CD4-positive, alpha-beta T cell treated with Interferon gamma for 1 hour (primary cell): Measurements from ENCODE around the gene UBB.
"Not testable (repeated sequence)": the region's sequence is repeated elsewhere in the genome, so short reads cannot be mapped to it uniquely, and the experiment has no call there.

Experiments used
- DNase-seq: peaks from one replicate; pipeline ENCODE4 v3.0.0-alpha.2; 2020

UBB gene

DNA sequence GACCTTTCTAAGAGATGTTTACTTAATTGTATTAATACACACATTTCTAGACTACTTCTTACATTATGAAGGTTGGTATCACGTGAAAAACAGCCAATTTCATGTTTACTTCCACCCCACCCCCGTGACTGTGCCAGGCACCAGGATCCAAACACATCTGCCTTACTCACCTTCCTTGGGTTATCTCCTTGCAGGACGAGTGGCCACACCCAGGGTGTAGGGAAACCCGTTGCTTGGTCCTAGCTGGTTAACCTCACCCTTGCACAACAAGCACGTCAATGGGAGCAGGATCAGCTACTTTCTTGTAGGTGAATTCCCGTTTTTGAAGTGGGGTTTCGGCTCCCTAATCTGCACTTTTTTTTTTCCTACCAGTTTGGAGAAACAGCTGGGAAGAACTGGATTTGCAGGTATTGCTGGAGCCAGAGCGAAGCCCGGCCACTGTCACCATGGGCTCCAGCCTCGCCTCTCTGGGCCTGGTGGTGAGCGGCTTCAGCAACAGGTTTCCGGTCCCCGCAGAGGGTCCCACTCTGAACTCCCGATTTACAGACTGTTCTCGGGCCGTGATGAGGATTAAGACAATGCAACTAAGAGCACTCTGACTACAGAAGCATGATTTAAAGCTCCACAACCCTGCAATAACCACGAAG, 2.1 kb upstream of the UBB start:
- DNase-seq: no peak

DNA sequence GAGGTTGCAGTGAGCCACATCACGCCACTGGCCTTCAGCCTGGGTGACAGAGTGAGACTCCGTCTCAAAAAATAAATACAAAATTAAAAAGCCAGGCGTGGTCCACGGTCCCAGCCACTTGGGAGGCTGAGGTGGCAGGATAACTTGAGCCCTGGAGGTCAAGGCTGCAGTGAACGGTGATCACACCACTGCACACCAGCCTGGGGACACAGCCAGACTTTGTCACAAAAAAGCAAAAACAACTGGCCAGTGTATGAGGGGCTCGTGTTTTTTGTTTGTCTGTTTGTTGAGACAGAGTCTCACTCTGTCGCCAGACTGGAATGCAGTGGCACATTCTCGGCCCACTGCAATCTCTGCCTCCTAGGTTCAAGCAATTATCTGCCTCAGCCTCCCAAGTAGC, 1.2 kb upstream of the UBB start:
- no peak for DNase-seq

DNA sequence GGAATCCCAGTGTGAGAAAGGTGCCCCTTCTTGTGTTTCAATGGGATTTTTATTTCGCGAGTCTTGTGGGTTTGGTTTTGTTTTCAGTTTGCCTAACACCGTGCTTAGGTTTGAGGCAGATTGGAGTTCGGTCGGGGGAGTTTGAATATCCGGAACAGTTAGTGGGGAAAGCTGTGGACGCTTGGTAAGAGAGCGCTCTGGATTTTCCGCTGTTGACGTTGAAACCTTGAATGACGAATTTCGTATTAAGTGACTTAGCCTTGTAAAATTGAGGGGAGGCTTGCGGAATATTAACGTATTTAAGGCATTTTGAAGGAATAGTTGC, 567 bp downstream of the UBB start:
- no peak for DNase-seq

DNA sequence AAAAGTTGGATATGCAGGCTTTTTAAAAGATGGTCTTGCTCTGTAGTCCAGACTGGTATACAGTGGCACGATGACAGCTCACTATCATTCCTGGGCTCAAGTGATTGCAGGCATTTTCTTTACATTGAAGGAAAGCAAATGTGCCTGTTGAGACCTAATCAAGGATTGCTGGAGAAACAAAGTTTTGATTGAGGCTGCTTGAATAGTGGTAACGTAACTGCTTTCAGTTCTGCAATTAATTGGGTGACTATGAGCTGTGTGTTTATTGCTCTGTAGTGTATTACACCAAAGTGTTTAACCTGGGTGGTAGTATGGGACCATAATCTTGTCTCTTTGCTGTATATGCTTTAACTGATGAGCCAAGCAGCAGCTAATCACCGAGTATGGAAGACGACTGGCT, 2.3 kb downstream of the UBB start:
- DNase-seq: no peak

DNA sequence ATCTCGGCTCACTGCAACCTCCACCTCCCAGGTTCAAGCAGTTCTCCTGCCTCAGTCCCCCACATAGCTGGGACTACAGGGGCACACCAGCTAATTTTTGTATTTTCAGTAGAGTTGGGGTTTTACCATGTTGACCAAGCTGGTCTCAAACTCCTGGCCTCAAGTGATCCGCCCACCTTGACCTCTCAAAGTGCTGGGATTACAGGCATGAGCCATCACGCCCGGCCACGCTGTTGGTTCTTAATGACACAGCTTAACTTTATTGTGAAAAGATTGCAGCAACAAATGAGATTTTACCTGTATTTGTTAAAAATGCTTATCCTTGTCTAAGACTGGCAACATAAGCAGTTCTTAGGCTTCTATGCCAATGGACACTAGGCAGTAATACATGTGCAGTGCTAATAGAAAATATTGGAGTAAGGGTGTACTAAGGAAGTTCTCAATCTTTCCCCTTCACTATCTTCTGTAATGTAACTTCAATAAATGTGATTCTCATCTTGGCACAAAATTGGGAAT, 2.9 kb downstream of the UBB start:
- no peak for DNase-seq

DNA sequence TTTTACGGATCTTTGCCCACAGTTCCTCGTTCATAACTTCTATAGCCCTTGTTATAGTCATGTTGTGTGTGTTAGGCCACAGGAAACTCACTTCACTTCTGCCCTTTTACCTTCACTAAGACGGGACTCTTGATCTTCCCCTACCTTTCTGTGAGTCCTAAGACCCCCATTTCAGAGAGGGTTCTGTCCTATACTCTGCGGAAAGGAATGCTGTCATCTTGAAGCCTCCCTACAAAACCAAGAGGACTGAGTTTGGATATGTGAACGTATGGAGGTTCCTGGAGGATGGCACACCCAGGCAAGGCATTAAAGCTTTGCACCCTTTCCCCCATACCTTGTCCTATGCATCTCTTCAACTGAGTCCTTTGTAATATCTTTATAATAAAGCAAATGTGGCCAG, 3.7 kb downstream of the UBB start:
- DNase-seq: no peak

DNA sequence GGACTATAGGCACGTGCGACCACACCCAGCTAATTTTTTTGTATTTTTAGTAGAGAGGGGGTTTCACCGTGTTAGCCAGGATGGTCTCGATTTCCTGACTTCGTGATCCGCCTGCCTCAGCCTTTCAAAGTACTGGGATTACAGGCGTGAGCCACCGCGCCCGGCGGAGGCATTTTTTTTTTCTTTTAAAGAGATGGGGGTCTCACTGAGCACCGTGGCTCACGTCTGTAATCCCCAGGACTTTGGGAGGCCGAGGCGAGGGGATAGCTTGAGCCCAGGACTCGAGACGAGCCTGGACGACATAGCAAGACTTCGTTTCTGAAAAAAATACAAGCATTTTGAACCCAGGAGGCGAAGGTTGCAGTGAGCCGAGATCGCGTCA, 5.2 kb downstream of the UBB start:
- DNase-seq: not testable (repeated sequence)

DNA sequence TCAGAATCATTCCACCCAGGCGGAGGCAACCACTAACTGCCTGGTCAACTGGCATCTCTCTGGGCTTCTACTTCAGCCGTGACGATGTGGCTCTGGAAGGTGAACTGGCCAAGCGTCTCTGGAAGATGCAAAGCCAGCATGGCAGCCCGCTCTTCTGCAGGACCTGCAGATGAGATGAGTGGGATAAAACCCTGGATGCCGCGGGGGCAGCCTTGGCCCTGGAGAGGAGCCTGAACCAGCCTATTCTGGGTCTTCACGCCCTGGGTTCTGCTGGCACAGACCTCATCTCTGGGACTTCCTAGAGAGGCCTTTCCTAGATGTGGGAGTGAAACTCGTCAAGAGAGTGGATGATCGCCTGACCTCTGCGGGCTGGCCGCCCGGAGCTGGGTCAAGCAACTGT, 10.6 kb downstream of the UBB start:
- DNase-seq: no peak

DNA sequence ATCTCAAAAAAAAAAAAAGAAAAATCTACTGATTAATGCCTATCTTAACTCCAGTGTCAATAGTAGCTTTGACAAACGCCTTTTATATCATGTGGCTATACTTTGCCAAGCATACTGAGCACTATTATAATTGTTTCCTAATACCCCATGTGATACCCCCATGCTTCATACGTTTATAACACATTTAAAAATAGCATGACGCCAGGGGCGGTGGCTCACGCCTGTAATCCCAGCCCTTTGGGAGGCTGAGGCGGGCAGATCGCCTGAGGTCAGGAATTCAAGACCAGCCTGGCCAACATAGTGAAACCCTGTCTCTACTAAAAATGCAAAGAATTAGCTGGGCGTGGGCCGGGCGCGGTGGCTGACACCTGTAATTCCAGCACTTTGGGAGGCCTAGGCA, 11.6 kb downstream of the UBB start:
- not testable (repeated sequence) for DNase-seq

DNA sequence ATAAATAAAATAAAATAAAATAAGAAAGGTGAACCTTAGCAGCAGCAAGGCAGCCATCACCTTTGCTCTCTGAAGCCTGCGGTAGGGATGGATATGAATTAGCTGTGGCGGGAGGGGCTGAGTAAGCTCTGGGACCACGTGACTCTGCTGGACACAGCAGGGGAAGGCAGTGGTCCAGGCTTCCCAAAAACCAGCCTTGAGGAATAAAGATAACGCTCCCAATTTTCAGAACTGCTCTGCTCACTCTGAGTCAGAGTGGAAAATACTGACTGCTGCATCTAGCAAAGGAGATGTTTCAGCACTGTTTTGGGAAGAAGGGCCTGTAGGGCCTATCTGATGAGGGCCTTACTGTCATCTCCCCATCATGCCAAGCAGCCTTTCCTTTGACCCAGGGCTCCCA, 15.0 kb downstream of the UBB start:
- DNase-seq: not testable (repeated sequence)

DNA sequence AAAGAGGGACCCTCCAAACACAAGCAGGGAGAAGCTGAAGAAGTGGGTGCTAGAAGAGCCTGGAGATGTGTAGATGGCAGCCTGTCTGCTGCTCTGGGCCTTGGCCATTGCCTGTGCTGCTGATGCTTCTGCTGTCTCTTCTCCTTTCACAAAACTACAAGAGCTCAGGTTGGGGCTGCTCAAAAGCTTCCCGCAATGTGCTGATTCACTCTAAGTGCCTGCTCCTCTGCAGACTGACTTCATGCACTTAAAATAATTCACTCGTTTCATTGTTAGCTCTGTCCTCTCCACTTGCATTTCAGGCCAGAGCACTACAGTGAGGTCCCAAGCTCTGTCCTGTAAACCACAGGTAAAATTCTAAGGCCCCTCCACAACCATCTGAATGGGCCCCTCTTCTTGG, 15.8 kb downstream of the UBB start:
- not testable (repeated sequence) for DNase-seq

DNA sequence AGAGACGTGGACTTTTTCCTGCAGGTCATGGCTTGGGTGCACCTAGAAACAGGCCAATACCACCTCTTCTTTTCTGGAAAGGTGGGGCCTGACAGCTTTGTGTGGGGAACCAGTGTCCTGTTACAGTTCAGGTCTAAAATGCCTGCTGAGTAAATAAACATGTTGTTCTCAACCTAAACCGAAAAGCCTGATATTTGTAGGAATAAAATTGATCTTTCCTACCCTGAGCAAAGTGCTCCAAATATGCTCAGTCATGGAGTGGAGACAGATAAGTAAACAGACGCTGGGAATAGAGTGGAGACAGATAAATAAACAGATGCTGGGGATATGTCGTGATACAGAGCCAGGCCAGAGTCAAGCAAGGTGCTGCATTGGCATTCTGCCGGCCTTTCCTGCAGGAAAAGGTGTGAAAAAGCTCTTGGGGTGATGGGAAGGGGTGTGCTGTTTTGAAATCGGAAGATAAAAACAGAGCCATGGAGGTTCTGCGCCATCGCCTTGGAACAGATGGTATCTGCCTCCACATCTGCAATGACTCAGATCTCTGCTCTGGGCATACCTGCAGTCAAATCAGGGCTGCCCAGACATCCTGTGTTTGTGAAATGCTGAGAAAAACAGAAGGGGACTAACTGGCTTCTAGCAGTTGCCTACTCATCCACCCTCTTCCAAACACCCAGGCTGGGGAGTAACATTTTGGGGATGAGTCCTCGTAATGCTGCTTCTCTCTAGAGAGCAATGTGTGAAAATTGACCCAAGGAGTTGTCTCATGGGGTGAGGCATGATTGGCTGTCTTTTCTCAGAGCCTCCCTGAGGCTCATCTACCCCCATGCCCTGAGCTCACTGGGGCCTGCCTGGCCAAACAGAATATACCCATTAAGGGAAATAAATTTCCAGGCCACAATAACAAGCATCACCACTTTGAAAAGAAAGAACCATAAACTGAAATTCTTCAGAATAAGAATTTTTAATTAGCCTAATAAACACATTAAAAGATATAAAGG, 17.7 kb downstream of the UBB start:
- DNase-seq: no peak

DNA sequence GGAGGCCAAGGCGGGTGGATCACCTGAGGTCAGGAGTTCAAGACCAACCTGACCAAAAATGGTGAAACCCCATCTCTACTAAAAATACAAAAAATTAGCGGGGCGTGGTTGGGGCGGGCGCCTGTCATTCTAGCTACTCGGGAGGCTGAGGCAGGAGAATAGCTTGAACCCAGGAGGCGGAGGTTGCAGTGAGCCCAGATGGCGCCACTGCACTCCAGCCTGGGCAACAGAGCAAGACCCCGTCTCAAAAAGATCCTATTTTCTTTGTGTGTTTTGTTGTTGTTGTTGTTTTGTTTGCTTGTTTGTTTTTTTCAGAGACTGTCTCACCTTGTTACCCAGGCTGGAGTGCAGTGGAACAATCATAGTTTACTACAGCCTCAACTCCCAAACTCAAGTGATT, 23.0 kb downstream of the UBB start:
- not testable (repeated sequence) for DNase-seq

DNA sequence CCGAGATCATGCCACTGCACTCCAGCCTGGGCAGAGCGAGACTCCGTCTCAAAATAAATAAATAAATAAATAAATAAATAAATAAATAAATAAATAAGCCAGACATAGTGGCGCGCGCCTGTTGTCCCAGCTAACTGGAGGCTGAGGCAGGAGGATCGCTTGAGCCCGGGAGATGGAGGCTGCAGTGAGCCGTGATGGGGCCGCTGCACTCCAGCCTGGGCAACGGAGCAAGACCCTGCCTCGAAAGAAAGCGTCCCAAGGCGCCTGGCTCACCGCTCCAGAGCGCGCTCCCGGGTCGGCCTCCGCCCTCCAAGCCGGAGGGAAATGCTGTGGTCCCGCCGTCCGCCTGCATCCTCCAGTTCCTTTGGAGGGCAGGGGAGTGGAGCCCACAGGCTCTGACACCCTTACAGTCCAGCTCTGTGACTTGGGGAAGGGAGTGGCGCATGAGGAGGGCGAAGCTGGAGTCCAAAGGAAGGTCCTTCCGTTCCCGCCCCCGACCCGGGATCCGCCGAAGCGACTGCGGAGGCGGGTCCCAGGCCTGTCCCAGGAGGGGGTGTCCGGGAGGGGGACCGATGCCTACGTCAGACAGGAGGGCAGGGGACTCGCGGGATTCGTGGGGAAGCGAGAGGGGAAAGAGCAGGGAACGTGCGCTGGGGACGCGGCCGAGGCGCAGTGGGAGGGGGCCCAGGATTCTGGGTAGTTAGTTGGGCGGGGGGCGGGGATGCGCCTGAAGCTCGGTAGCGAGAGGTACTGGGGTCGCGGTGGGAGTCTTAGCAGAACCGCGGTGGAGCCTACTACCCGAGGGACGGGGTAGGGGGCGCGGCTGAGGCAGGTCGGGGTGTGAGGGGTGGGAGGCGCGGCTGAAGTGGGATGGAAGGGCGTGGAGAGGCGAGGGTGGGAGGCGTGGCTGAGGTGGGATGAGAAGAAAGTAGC, 26.1 kb downstream of the UBB start:
- no peak for DNase-seq

DNA sequence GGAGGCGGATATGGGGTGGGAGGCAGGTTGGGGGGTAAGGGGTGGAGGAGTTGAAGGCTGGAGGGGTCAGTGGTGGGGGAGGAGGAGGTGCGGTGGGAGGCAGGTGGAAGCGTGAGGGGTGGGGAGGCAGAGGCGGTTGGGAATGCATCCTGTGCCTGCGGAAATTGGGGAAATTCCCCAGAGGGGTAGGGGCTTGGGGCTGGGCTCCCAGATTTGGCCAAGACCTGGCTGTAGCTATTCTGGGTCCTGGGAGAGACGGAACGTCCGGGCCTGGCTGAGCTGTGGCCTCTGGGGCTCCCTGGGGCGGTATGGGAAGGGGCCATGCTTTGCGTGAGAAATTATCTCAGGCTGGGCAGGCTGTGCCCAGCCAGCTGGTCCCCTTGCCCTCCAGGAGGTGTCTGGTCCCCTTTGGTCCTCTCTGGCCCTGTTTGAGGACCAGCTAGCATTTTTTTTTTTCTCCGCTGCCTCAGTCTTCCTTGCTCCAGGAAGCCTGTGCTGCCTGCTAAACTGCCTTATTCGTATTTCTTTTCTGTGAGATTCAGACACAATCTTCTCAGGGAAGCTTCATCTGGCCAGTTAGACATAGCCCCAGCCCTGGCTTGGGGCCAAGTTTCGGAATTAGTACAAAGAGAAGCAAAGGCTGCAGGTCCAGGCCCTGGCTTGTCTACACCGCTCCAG, 27.2 kb downstream of the UBB start:
- no peak for DNase-seq

DNA sequence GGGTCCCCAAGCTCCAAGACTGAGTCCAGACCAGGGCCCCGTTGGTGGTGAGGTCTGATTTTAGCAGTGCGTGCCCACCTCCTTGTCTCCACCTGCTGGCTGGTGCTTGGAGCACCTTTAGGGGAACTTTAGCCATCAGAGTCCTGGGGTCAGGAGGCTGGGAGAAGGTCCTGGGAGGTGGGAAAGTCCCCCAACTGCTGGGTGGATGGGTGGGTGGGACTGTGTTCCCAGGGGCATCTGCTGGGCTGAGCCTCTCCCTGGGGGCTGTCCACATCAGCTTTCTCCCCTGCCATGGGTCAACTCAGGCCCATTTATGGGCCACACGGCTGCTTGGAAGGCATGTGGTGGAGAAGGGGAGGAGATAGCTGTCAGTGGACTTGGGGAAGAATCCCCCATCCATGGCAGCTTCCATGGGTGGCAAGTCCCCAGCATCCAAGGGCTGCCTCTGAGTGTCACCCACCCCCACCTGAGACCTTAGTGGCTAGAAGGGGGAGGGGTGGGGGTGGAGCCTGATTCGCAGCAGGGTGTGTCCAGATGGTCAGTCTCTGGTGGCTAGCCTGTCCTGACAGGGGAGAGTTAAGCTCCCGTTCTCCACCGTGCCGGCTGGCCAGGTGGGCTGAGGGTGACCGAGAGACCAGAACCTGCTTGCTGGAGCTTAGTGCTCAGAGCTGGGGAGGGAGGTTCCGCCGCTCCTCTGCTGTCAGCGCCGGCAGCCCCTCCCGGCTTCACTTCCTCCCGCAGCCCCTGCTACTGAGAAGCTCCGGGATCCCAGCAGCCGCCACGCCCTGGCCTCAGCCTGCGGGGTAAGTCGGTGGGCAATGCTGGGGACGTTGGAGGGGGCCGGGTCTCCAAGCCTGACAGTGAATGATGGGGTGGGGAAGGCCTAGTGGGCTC, 34.4 kb downstream of the UBB start, which contains the start of gene TRPV2:
Gene TRPV2, plus strand, starts transcription at position 541 of the 894 bp plus-strand sequence. CDS start 2,098 bp downstream, outside the sequence.
- peak; percentile 54 for DNase-seq

DNA sequence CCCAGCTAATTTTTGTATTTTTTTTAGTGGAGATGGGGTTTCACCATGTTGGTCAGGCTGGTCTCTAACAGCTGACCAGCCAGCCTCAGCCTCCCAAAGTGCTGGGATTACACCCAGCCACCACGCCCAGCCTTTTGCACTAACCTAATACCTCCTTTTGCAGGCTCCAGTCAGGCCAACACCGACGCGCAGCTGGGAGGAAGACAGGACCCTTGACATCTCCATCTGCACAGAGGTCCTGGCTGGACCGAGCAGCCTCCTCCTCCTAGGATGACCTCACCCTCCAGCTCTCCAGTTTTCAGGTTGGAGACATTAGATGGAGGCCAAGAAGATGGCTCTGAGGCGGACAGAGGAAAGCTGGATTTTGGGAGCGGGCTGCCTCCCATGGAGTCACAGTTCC, 36.5 kb downstream of the UBB start:
- DNase-seq: no peak

DNA sequence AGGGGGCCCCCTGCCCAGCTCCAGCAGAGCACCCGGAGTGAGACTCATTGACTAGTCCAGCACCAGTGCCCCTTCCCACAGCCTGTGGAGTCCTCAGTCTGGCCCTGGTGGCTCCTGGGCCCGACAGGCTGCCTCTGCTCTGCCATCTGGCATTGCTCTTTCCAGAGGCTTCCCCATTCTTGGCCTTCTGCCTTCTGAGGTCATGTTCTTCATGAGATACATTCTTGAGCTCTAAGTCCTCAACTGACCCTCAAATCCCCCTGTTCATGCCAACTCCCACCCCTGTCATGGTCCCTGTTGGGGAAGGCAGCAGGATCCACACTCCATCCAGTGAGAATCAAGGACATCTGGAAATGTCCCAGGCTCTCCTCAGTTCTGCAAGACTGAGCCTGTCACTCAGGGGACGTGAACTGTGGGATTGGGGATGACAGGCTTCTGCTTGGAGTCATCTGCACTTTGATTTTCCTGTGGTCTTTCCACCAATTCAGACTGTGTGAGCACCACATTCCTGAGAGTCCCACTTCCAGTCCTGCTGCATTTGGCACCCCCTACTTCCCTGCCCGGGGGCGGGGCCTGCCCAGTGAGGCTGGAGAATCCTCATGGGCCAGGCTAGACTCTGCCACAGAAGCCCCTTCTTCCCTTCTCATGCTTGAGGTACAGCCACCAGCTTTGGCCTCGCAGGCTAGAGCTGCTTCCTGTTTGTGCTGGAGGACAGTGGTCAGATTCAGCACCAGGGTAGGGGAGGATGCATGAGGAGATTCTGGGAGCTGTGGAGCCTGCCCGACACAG, 37.2 kb downstream of the UBB start:
- no peak for DNase-seq

DNA sequence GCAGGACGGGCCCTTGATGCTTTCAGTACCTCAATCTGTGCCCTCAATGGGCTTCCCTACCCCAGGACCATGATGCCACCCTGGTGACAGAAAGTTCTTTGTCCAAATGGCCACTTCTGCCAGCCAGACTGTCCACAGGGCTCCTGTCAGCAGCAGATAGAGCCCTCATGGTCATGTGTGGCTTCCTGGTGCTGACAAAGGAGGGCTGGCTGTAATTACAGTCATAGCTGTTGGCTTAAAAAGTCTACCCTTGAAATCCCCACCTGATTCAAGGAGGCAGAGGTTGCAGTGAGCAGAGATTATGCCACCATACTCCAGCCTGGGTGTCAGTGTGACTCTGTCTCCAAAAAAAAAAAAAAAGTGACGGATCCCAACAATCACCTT, 37.8 kb downstream of the UBB start:
- DNase-seq: no peak
